ENCODE measurements around the gene KIAA0232.

GRCh38 chr4:6855692-6856297 lies 73.3 kb downstream of the KIAA0232 start:
- no peak for TF ChIP-seq HDAC6 (IDR thresholded peaks at IDR 0.05; ENCODE audit: unreplicated experiment)
- peak; percentile 24; the same call in 1 of the 2 replicates for TF ChIP-seq POLR2A (IDR thresholded peaks at IDR 0.05; ENCODE audit: low read depth, low read length)
- TF ChIP-seq RAD51 (IDR thresholded peaks at IDR 0.05): peak; percentile 96
- no peak for TF ChIP-seq YY1 (IDR thresholded peaks at IDR 0.05; ENCODE audit: low read depth, low read length)
- TF ChIP-seq CTCF (IDR thresholded peaks at IDR 0.05 in 2 of 3, conservative IDR thresholded peaks at IDR 0.05 in 1 of 3; ENCODE audit: control insufficient read depth in 2 of 3, extremely low read depth in 1 of 3, insufficient read depth in 1 of 3, low read depth in 3 of 3, low read length in 3 of 3): no peak
- TF ChIP-seq POLR2AphosphoS5 (IDR thresholded peaks at IDR 0.05; ENCODE audit: low read length): peak; percentile 64; the same call in 1 of the 2 replicates
- no peak for TF ChIP-seq RAD21 (IDR thresholded peaks at IDR 0.05; ENCODE audit: insufficient read depth, low read depth, low read length)

Measured in GM12878 (cell line).